Measurements from ENCODE around the gene DPH6.
"Not testable (repeated sequence)": the region's sequence is repeated elsewhere in the genome, so short reads cannot be mapped to it uniquely, and the experiment has no call there.

DPH6 gene

GRCh38 chr15:35329521-35329961 lies 216.4 kb downstream of the DPH6 start:
- DNase-seq (ENCODE audit: low read depth) = no peak

GRCh38 chr15:35328836-35329235 lies 217.1 kb downstream of the DPH6 start:
- DNase-seq (ENCODE audit: low read depth) = not testable (repeated sequence)

- DNase-seq (ENCODE audit: low read depth) = no peak
Observed at GRCh38 chr15:35327789-35328188, 218.2 kb downstream of the DPH6 start.

- DNase-seq (ENCODE audit: low read depth) = no peak
Observed at GRCh38 chr15:35325374-35325941, 220.5 kb downstream of the DPH6 start.

- no peak for DNase-seq (ENCODE audit: low read depth)
Observed at GRCh38 chr15:35323141-35323540, 222.8 kb downstream of the DPH6 start.

- DNase-seq (ENCODE audit: low read depth) = no peak
Observed at GRCh38 chr15:35321926-35322325, 224.0 kb downstream of the DPH6 start.

GRCh38 chr15:35320911-35321310 lies 225.1 kb downstream of the DPH6 start:
- DNase-seq (ENCODE audit: low read depth) = no peak
